GM11168 (cell line): ENCODE results near the gene EFCC1.

ENCODE experiments used
- in situ Hi-C: fragments of 300-500 bp; cut with MboI; formaldehyde crosslinking; loops from one replicate; pipeline ENCODE4 v1.12.0; 2022; ENCODE audit warnings: low sequenced_read_pairs; ENCODE audit not compliant: unreplicated experiment

Gene EFCC1

GRCh38 chr3:129050556-129051295 is 49.6 kb downstream of the EFCC1 start:
- in situ Hi-C loops, result loop anchor here (10.0 kb wide), 1 partner anchor 194 kb away; the partner anchor contains the start of gene COPG1

- in situ Hi-C loops, result loop anchor here (10.0 kb wide), 1 partner anchor 193 kb away; the partner anchor contains the start of gene COPG1
These were observed 50.8 kb downstream of the EFCC1 start for GRCh38 chr3:129051871-129052340.

- in situ Hi-C loops, result loop anchor here (10.0 kb wide), 1 partner anchor 192 kb away; the partner anchor contains the start of gene COPG1
These were observed 51.6 kb downstream of the EFCC1 start for GRCh38 chr3:129052675-129053074.

GRCh38 chr3:129054605-129055104 is 53.6 kb downstream of the EFCC1 start:
- in situ Hi-C loops, result loop anchor here (10.0 kb wide), 1 partner anchor 190 kb away; the partner anchor contains the start of gene COPG1

GRCh38 chr3:129056451-129057173 is 55.5 kb downstream of the EFCC1 start:
- in situ Hi-C loops, result loop anchor here (10.0 kb wide), 1 partner anchor 188 kb away; the partner anchor contains the start of gene COPG1

- in situ Hi-C loops, result loop anchor here (10.0 kb wide), 1 partner anchor 188 kb away; the partner anchor contains the start of gene COPG1
These were observed 56.1 kb downstream of the EFCC1 start for GRCh38 chr3:129057249-129057648.

- in situ Hi-C loops, result loop anchor here (10.0 kb wide), 1 partner anchor 186 kb away; the partner anchor contains the start of gene COPG1
These were observed 57.5 kb downstream of the EFCC1 start for GRCh38 chr3:129058441-129059200.

- in situ Hi-C loops, result loop anchor here (10.0 kb wide), 1 partner anchor 185 kb away; the partner anchor contains the start of gene COPG1
These were observed 58.3 kb downstream of the EFCC1 start for GRCh38 chr3:129059311-129059958.

GRCh38 chr3:129060276-129061022 is 59.3 kb downstream of the EFCC1 start, which contains the start of gene GP9:
TSS of gene GP9 (plus strand) at chr3:129060779. CDS start at chr3:129061740, 961 bp downstream.
- in situ Hi-C loops, result no loop called here

- in situ Hi-C loops, result no loop called here
These were observed 60.2 kb downstream of the EFCC1 start for GRCh38 chr3:129061023-129061887.

- in situ Hi-C loops, result no loop called here
These were observed 61.1 kb downstream of the EFCC1 start for GRCh38 chr3:129061888-129062834.

GRCh38 chr3:129063091-129063640 is 62.1 kb downstream of the EFCC1 start:
- in situ Hi-C loops, result no loop called here

- in situ Hi-C loops, result no loop called here
These were observed 62.9 kb downstream of the EFCC1 start for GRCh38 chr3:129063841-129064482.

- in situ Hi-C loops, result no loop called here
These were observed 64.1 kb downstream of the EFCC1 start for GRCh38 chr3:129065016-129065719.

GRCh38 chr3:129065720-129066073 is 64.6 kb downstream of the EFCC1 start:
- in situ Hi-C loops, result no loop called here
